Trophoblast cell (in vitro differentiated cells and primary cell): ENCODE measurements around the gene LMBR1L. TPM values are rescaled to one million over a fixed set of nuclear protein-coding genes. Genes with fewer than 3 reads are reported as not detected.

ENCODE experiments used
- DNase-seq, 2 donors: peaks; one replicate each; pipeline ENCODE4 v3.0.0-alpha.2; 2016
- H2AFZ ChIP-seq: 2 replicates; pipeline ENCODE4 v1.6.1; 2013; ENCODE audit warnings: low read length, moderate library complexity, mild to moderate bottlenecking; ENCODE audit not compliant: insufficient read depth, poor library complexity
- H2AK5ac ChIP-seq: 2 replicates; pipeline ENCODE4 v1.6.1; 2013; ENCODE audit warnings: mild to moderate bottlenecking, low read length
- H2BK120ac ChIP-seq: 2 replicates; pipeline ENCODE4 v1.6.1; 2013; ENCODE audit warnings: low read length, mild to moderate bottlenecking, moderate library complexity; ENCODE audit not compliant: insufficient read depth, poor library complexity
- H2BK12ac ChIP-seq: 2 replicates; pipeline ENCODE4 v1.6.1; 2013; ENCODE audit warnings: mild to moderate bottlenecking, low read length, moderate library complexity
- H2BK5ac ChIP-seq: 2 replicates; pipeline ENCODE4 v1.6.1; 2013; ENCODE audit warnings: low read length, low read depth, moderate library complexity, mild to moderate bottlenecking; ENCODE audit not compliant: poor library complexity
- H3K14ac ChIP-seq: 2 replicates; pipeline ENCODE4 v1.6.1; 2013; ENCODE audit warnings: mild to moderate bottlenecking, low read length
- H3K18ac ChIP-seq: 2 replicates; pipeline ENCODE4 v1.6.1; 2013; ENCODE audit warnings: mild to moderate bottlenecking, low read length
- H3K23ac ChIP-seq: 2 replicates; pipeline ENCODE4 v1.6.1; 2013; ENCODE audit warnings: low read length
- H3K27ac ChIP-seq: 2 replicates; pipeline ENCODE4 v1.5.1; 2013; ENCODE audit warnings: low read depth, mild to moderate bottlenecking, inconsistent platforms, low read length, moderate library complexity
- H3K27me3 ChIP-seq: 2 replicates; pipeline ENCODE4 v1.6.1; 2013; ENCODE audit warnings: inconsistent platforms, mild to moderate bottlenecking, low read length, moderate library complexity; ENCODE audit not compliant: insufficient read depth
- H3K36me3 ChIP-seq, 2 experiments: 1 replicate in 1 of 2; 2 replicates in 1 of 2; pipeline ENCODE4 v1.6.1; 2013; ENCODE audit warnings: low read length in 2 of 2, mild to moderate bottlenecking in 2 of 2, moderate library complexity in 1 of 2; ENCODE audit not compliant: insufficient read depth in 2 of 2, control insufficient read depth in 1 of 2
- H3K4ac ChIP-seq: 2 replicates; pipeline ENCODE4 v1.6.1; 2013; ENCODE audit warnings: low read depth, mild to moderate bottlenecking, low read length, moderate library complexity
- H3K4me1 ChIP-seq, 2 experiments: 1 replicate in 1 of 2; 2 replicates in 1 of 2; pipeline ENCODE4 v1.6.1; 2013; ENCODE audit warnings: low read length in 2 of 2, mild to moderate bottlenecking in 2 of 2, moderate library complexity in 1 of 2; ENCODE audit not compliant: insufficient read depth in 2 of 2, control insufficient read depth in 1 of 2
- H3K4me2 ChIP-seq: 2 replicates; pipeline ENCODE4 v1.6.1; 2013; ENCODE audit warnings: inconsistent platforms, mild to moderate bottlenecking, low read length, moderate library complexity
- H3K4me3 ChIP-seq: 2 replicates; pipeline ENCODE4 v1.5.1; 2013; ENCODE audit warnings: mild to moderate bottlenecking, low read depth, low read length, inconsistent platforms
- H3K79me1 ChIP-seq: one replicate; pipeline ENCODE4 v1.6.1; 2013; ENCODE audit warnings: low read length
- H3K79me2 ChIP-seq: 2 replicates; pipeline ENCODE4 v1.6.1; 2013; ENCODE audit warnings: low read length, mild to moderate bottlenecking; ENCODE audit not compliant: control insufficient read depth, insufficient read depth, poor library complexity
- H3K9ac ChIP-seq: 2 replicates; pipeline ENCODE4 v1.6.1; 2013; ENCODE audit warnings: mild to moderate bottlenecking, low read length
- H3K9me3 ChIP-seq: 2 replicates; pipeline ENCODE4 v1.6.1; 2013; ENCODE audit warnings: low read depth, mild to moderate bottlenecking, control low read depth, inconsistent platforms, low read length; ENCODE audit not compliant: insufficient read depth
- H4K12ac ChIP-seq: 2 replicates; pipeline ENCODE4 v1.6.1; 2013; ENCODE audit warnings: low read depth, mild to moderate bottlenecking, low read length, moderate library complexity
- H4K8ac ChIP-seq: 2 replicates; pipeline ENCODE4 v1.6.1; 2013; ENCODE audit warnings: low read depth, mild to moderate bottlenecking, low read length, moderate library complexity
- H4K91ac ChIP-seq: one replicate; pipeline ENCODE4 v1.6.1; 2013; ENCODE audit warnings: low read depth, mild to moderate bottlenecking, low read length, moderate library complexity
- WGBS: extraction: QIAGEN DNeasy Blood & Tissue Kit; methylation state at CpG from one replicate; pipeline ENCODE4 v1.1.7; 2013; ENCODE audit warnings: missing lambda C conversion rate; ENCODE audit not compliant: insufficient read length, insufficient coverage; ENCODE audit errors: extremely low coverage; 5-methylcytosine and 5-hydroxymethylcytosine counted together
- polyA plus RNA-seq: library from polyadenylated mRNA; stranded (reverse); fragments of 200-250 nt; gene quantifications from 2 replicates; pipeline ENCODE4 v1.2.3, GENCODE V29; 2013

The LMBR1L gene
- 29.4 and 33.5 TPM in 2 replicates for polyA plus RNA-seq

- no CpG with 5 or more reads among the region's 43 CpGs for WGBS
- Histone ChIP-seq H2AK5ac (peak within 1 kb of the TSS; percentile 81), H3K4me2 (peak within 1 kb of the TSS; percentile 74), H2BK120ac (peak within 1 kb of the TSS; percentile 88), H4K12ac (peak within 1 kb of the TSS; percentile 87), H3K79me1 (peaks cover 7% of the 10 kb centered on the region), H3K4ac (peak within 1 kb of the TSS; percentile 93), H2AFZ (peak within 1 kb of the TSS; percentile 64), H4K91ac (peak within 1 kb of the TSS; percentile 97), H3K23ac (no peak within 1 kb of the TSS), H3K4me1 (peaks cover 12 to 15% of the 10 kb centered on the region in 2 experiments), H3K79me2 (peaks cover 5% of the 10 kb centered on the region), H3K18ac (peak within 1 kb of the TSS; percentile 96), H3K27ac (peak within 1 kb of the TSS; percentile 62), H3K14ac (peak within 1 kb of the TSS; percentile 95), H3K36me3 (peaks cover 8 to 11% of the 10 kb centered on the region in 2 experiments), H3K4me3 (peak within 1 kb of the TSS; percentile 88), H3K9ac (peak within 1 kb of the TSS; percentile 71), H3K9me3 (no peaks in the 10 kb centered on the region), H4K8ac (peak within 1 kb of the TSS; percentile 67), H2BK5ac (peak within 1 kb of the TSS; percentile 87), H3K27me3 (no peaks in the 10 kb centered on the region), H2BK12ac (no peak within 1 kb of the TSS)
- DNase-seq = peak; percentile 99
Observed at GRCh38 chr12:49110464-49111155, at the start of gene LMBR1L. Gene LMBR1L, minus strand, starts transcription at chr12:49110847. Its CDS starts 292 bp downstream, at chr12:49110555.

- DNase-seq = no peak
- Histone ChIP-seq H3K18ac (no peak overlapping the region), H2BK120ac (no peak overlapping the region), H3K27ac (no peak overlapping the region), H4K91ac (no peak overlapping the region), H3K79me1 (no peaks in the 10 kb centered on the region), H3K4me1 (no peaks in the 10 kb centered on the region), H2AFZ (no peak overlapping the region), H3K36me3 (no peaks in the 10 kb centered on the region), H3K14ac (no peak overlapping the region), H3K9ac (no peak overlapping the region), H2BK5ac (no peak overlapping the region), H3K79me2 (no peaks in the 10 kb centered on the region), H2BK12ac (no peak overlapping the region), H3K27me3 (no peaks in the 10 kb centered on the region), H3K9me3 (no peaks in the 10 kb centered on the region), H4K8ac (no peak overlapping the region), H3K4ac (no peak overlapping the region), H3K4me2 (no peak overlapping the region), H4K12ac (no peak overlapping the region), H3K4me3 (no peak overlapping the region), H3K23ac (no peak overlapping the region), H2AK5ac (no peak overlapping the region)
- no CpG with 5 or more reads among the region's 2 CpGs for WGBS
Observed at GRCh38 chr12:49160399-49160798, 49.8 kb upstream of the LMBR1L start.

GRCh38 chr12:49154221-49154620 lies 43.6 kb upstream of the LMBR1L start:
- Histone ChIP-seq H3K4ac (no peak overlapping the region), H3K79me1 (no peaks in the 10 kb centered on the region), H3K36me3 (no peaks in the 10 kb centered on the region), H4K8ac (no peak overlapping the region), H2BK120ac (no peak overlapping the region), H3K23ac (no peak overlapping the region), H3K4me1 (no peaks in the 10 kb centered on the region), H3K18ac (no peak overlapping the region), H3K14ac (no peak overlapping the region), H3K27me3 (no peaks in the 10 kb centered on the region), H3K4me3 (no peak overlapping the region), H3K4me2 (no peak overlapping the region), H3K27ac (no peak overlapping the region), H2AK5ac (no peak overlapping the region), H2BK12ac (no peak overlapping the region), H3K9ac (no peak overlapping the region), H2AFZ (no peak overlapping the region), H3K79me2 (no peaks in the 10 kb centered on the region), H2BK5ac (no peak overlapping the region), H4K12ac (no peak overlapping the region), H3K9me3 (no peaks in the 10 kb centered on the region), H4K91ac (no peak overlapping the region)
- no peak for DNase-seq
- WGBS = no CpG with 5 or more reads among the region's 3 CpGs

GRCh38 chr12:49147384-49147783 lies 36.7 kb upstream of the LMBR1L start:
- DNase-seq = no peak
- H2BK12ac ChIP-seq = no peak overlapping the region
- no peak overlapping the region for H3K18ac ChIP-seq
- no peaks in the 10 kb centered on the region for H3K79me2 ChIP-seq
- no peaks in the 10 kb centered on the region for H3K4me1 ChIP-seq
- no peak overlapping the region for H2BK120ac ChIP-seq
- H3K4me2 ChIP-seq = no peak overlapping the region
- no peaks in the 10 kb centered on the region for H3K36me3 ChIP-seq
- no peaks in the 10 kb centered on the region for H3K79me1 ChIP-seq
- no peak overlapping the region for H3K4ac ChIP-seq
- H2BK5ac ChIP-seq = no peak overlapping the region
- no peak overlapping the region for H4K12ac ChIP-seq
- no peak overlapping the region for H3K4me3 ChIP-seq
- no peak overlapping the region for H2AFZ ChIP-seq
- H2AK5ac ChIP-seq = no peak overlapping the region
- H3K14ac ChIP-seq = no peak overlapping the region
- no peaks in the 10 kb centered on the region for H3K27me3 ChIP-seq
- no peaks in the 10 kb centered on the region for H3K9me3 ChIP-seq
- no peak overlapping the region for H3K9ac ChIP-seq
- no peak overlapping the region for H3K27ac ChIP-seq
- no peak overlapping the region for H4K91ac ChIP-seq
- H3K23ac ChIP-seq = no peak overlapping the region
- H4K8ac ChIP-seq = no peak overlapping the region
- no CpG with 5 or more reads among the region's 2 CpGs for WGBS
